Measurements from ENCODE around the gene KPTN.

KPTN gene

DNA sequence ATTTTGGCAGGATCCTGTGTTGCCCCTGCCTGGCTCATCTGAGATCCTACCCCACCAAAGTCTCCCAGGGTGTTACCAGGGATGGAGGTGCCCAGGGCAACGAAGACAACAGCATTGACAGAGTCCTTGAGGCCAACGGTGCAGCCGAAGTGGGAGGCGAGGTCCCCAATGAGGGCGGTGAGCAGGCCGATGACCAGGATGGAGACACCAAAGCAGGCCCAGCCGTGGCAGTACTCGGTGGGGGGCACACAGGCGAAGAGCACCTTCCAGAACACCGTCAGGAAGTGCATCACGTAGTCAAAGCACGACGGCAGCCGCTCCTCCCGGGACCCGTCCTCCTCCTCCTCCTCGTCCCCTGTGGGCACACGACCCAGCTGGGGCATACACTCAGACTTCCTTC lies 51.9 kb downstream of the KPTN start:
- FAIRE-seq, result no peak

DNA sequence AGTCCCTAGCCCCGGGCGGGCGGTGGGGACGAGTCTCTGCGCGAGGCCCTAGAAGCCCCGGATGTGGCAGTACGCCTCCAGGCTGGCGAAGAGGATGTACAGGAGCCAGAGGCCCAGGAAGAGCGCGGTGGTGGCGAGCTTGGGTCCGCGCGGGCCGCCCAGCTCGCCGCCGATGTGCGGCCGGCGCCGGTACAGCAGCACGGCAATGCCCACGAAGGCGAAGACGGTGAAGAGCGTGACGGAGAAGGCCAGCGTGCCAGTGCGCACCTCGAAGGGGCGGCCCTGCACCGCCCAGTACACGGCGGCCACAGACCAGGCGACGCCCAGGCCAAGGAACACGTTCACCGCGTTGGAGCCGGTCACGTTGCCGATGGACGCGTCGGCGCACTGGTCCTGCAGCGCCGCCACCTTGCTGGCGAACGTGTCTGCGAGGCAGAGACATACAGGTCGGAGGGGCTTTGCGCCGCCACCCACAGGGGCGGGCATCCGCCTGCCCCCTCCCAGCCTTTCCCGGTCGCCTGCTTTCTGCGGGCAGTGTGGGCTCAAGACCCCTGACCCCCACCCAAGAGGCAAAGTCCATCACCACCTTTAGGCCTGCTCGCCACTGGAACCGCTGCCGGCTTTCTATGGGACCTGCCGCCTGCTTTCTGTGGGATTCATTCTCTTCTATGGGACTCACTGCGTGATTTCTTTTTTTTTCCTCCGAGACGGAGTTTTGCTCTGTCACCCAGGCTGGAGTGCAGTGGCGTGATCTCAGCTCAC lies 53.8 kb downstream of the KPTN start:
- FAIRE-seq, result no peak

DNA sequence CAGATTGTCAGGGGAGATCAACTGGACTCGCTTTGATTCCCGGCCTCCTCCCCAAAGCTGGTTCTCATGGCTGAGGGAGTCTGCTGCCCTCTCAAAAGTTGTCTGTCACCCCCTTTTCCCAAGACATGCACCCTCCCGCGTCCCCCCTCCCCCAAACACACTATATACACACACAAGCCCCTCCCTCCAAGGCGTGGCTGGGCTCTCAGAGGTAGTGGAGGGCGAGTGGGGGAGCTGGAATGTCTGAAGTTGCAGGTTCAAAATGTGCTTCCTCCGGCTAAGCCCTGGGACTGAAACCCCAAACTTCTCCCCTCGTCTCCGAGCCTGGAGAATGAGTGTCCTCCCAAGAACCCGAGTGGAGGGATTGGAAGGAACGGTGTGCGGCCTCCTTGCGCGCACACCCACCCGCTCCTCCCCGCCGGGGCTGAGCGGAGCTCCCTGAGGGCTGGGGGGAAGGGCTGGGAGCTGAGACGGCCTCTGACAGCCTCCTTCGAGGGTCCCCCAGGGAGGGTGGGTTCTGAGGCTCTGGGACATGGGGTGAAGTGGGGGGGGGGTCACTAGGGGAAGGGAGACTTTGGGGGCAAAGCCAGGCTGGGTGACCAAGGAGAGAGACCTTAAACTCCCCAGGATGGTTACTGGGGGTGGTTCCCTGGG lies 54.8 kb downstream of the KPTN start:
- FAIRE-seq, result no peak

DNA sequence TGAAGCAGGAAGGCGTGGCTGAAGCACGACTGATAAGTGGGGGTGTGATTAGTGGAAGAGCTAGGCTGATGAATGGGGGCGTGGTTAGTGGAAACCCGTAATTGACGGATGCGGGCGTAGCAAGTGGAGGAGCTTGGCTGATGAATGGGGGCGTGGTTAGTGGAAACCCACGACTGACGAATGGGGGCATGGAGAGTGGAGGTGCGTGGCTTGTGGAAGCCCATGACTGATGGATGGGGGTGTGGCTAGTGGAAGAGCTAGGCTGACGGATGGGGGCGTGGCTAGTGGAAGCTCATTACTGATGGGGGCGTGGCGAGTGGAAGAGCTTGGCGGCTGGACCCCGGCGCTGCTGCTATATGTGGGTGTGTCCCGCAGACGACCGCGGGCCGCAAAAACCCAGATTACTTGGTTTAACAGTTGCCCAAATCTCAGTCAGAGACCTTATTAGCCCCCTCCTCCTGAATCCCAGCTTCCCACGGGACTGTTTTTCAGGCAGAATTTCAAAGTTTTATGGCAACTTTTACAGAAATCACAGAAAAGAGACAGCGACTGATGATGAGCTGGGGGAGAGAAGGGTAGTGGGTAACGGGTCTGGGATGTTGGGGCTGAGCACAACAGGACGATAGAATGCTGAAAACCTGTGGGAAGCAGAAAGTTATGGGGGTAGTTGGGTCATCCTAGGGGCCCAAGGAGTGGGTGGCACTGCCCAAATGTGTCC lies 55.7 kb downstream of the KPTN start:
- FAIRE-seq, result no peak

DNA sequence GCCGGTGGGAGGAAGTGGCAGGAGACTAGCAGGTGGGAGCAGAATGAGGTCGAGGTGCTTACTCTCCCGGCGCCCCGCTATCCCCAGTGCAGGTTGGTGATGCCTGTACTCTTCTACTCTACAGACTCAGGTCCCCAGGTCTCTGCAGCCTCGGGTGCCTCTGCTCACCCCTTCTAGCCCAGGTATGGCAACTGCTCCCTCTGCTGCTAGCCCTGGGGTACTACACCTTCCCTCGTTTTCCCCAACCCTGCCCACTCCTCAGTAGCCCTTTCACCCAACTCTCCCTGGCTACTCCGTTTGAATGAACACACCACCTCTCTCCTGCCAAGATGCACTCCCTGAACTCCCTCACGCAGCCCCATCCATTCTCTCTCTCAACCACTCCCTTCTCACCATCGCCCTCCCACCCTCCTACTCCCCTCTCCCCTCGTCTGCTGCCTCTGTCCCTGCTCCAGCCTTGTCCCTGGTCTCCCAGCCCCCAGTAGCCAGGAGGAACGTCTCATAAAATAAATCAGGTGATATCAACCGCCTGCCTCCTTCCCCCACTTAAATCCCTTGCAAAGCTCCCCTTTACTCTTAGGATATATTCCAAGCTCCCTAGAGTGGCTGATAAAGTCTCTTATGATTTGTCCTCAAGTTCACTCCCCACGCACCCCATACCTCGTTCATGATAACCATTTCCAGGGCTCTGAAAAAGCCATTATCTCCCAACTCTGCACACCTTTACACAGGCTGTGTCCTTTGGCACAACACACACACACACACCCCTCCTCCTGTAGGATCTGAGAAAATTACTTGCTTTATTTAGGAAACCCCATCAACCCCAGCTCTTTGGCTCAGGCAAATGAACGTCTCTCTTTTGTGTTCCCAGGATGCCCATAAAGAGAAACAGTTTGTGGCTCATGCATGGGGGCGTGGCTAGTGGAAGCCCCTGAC lies 56.5 kb downstream of the KPTN start:
- no peak for FAIRE-seq
